Prostate gland (tissue), 2 donors: ENCODE measurements around the gene NR4A3. TPM values are rescaled to one million over a fixed set of nuclear protein-coding genes. Genes with fewer than 3 reads are reported as not detected.

Experiments used
- DNase-seq: peaks from one replicate; pipeline ENCODE4 v3.0.0-alpha.2; 2019; ENCODE audit warnings: low spot score
- H3K27ac ChIP-seq, 2 donors: fragments of 200-600 bp; sonication (generic); 2 replicates each; pipeline ENCODE4 v1.5.1; 2017 to 2019
- H3K27me3 ChIP-seq: fragments of 200-600 bp; sonication (generic); replicated peaks from 2 replicates; pipeline ENCODE4 v1.5.1; 2019; ENCODE audit not compliant: insufficient read depth
- H3K36me3 ChIP-seq, 2 donors: fragments of 200-600 bp; sonication (generic); 1 replicate in 1 of 2; 2 replicates in 1 of 2; pipeline versions ENCODE4 v1.5.1 to v1.8.1; 2017 to 2019
- H3K4me1 ChIP-seq: fragments of 200-600 bp; sonication (generic); replicated peaks from 2 replicates; pipeline ENCODE4 v1.5.1; 2019
- H3K4me3 ChIP-seq, 2 donors: fragments of 200-600 bp; sonication (generic); 2 replicates each; pipeline ENCODE4 v1.5.1; 2017 to 2019
- H3K9me3 ChIP-seq: fragments of 200-600 bp; sonication (generic); 2 replicates; pipeline ENCODE4 v1.5.1; 2017
- POLR2A ChIP-seq: fragments of 450-650 bp; IDR thresholded peaks from one replicate; pipeline ENCODE4 v1.6.1; 2016; ENCODE audit warnings: antibody characterized with exemption, mild to moderate bottlenecking
- POLR2AphosphoS5 ChIP-seq: sonication (generic); formaldehyde crosslinking; IDR thresholded peaks from one replicate; pipeline ENCODE4 v1.6.1; 2017; ENCODE audit warnings: antibody characterized with exemption
- WGBS: methylation state at CpG from one replicate; pipeline ENCODE4 v1.1.5; 2018; 5-methylcytosine and 5-hydroxymethylcytosine counted together
- intact Hi-C: fragments of 100-400 bp; cut with DNase I; formaldehyde crosslinking; loops from one replicate; pipeline ENCODE4 v1.14.2; 2022
- total RNA-seq, 2 donors: library from RNA; depleted of rRNA; stranded (reverse); fragments of >200 nt; gene quantifications; one replicate each; pipeline ENCODE4 v1.1.0, GENCODE V29; 2016
- TF ChIP-seq, protein P1 (sequence below), 4 experiments: fragments of 200-600 bp in 2 of 4; fragments of 450-650 bp in 2 of 4; sonication (generic) in 2 of 4; IDR thresholded peaks; 1 replicate in 3 of 4; 2 replicates in 1 of 4; pipeline ENCODE4 v1.5.1; 2016 to 2019; ENCODE audit warnings: antibody characterized with exemption in 4 of 4, mild to moderate bottlenecking in 2 of 4, moderate library complexity in 2 of 4

Gene NR4A3
- total RNA-seq, 2 donors from 2014 or later = 0.64 to 1.1 TPM

- H3K27me3 ChIP-seq = no peaks in the 10 kb centered on the region
- intact Hi-C loops = no loop called here
- H3K36me3 ChIP-seq = peaks cover 0 to 4% of the 10 kb centered on the region in 2 donors
- no peaks in the 10 kb centered on the region for H3K4me1 ChIP-seq
- 71% methylated on average over 4 of the region's 4 CpGs for WGBS
- H3K27ac ChIP-seq = no peak overlapping the region
- H3K4me3 ChIP-seq = no peak overlapping the region
- no peak for TF ChIP-seq POLR2AphosphoS5
- TF ChIP-seq, protein P1, sequence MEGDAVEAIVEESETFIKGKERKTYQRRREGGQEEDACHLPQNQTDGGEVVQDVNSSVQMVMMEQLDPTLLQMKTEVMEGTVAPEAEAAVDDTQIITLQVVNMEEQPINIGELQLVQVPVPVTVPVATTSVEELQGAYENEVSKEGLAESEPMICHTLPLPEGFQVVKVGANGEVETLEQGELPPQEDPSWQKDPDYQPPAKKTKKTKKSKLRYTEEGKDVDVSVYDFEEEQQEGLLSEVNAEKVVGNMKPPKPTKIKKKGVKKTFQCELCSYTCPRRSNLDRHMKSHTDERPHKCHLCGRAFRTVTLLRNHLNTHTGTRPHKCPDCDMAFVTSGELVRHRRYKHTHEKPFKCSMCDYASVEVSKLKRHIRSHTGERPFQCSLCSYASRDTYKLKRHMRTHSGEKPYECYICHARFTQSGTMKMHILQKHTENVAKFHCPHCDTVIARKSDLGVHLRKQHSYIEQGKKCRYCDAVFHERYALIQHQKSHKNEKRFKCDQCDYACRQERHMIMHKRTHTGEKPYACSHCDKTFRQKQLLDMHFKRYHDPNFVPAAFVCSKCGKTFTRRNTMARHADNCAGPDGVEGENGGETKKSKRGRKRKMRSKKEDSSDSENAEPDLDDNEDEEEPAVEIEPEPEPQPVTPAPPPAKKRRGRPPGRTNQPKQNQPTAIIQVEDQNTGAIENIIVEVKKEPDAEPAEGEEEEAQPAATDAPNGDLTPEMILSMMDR (IDR thresholded peaks at IDR 0.05) = no peak
- TF ChIP-seq POLR2A = no peak
- H3K9me3 ChIP-seq = no peaks in the 10 kb centered on the region
- DNase-seq = no peak
Observed at GRCh38 chr9:99845063-99845462, 23.4 kb downstream of the NR4A3 start.

DNA sequence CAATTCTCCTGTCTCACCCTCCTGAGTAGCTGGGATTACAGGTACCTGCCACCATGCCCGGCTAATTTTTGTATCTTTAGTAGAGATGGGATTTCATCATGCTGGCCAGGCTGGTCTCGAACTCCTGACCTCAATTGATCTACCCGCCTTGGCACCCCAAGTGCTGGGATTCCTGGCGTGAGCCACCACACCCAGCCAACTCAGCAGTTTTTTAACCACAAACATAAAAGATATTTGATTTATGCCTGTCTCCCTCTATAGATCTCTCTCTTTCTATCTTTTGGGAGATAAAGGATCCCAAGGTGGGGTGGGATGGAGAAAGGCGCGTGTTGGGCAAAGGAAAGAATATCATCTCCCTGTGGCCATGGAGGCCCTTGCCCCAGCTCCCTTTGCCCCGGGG lies 26.8 kb downstream of the NR4A3 start:
- Histone ChIP-seq H3K27me3 (no peaks in the 10 kb centered on the region), H3K36me3 (peaks cover 0 to 4% of the 10 kb centered on the region in 2 donors), H3K4me1 (no peaks in the 10 kb centered on the region), H3K4me3 (no peak overlapping the region), H3K27ac (no peak overlapping the region), H3K9me3 (no peaks in the 10 kb centered on the region)
- DNase-seq = no peak
- no peak for TF ChIP-seq POLR2A
- TF ChIP-seq, protein P1 (IDR thresholded peaks at IDR 0.05) = no peak
- no peak for TF ChIP-seq POLR2AphosphoS5
- intact Hi-C loops = no loop called here
- 93% methylated on average over 7 of the region's 7 CpGs for WGBS

DNA sequence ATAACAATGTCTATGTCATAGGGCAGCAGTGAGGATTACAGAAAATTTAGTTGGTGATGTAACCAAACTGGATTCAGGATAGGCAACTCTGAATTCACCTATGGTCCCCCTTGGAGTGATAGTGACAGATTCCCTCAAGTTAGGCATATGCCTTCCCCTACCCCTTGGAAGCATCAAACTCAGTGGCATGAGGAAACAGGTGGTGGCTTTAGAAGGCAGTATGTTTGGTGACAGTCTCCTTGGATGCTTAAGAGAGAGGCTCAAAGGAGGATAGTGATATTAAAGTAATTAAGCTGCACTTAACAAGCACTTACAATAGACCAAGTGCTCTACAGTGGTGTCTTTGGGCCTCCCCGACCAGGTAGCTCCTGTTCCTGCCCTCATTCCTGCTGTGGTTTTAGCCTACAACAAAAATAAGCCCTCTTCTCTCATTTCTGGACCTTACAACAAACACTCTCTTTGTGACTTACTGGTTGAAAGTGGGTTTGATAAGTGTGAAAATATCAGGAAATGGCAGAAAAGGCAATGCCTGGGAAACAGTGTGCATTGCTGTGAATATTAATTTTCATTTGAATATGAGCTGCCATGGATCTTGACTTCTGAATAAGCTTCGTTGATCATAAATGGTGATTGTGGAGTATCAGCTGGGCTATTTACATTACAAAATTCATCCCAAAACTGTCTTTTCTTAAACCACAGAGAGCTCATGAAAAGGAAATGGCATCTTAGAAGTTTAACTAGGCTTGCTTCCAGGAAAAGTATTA lies 29.2 kb downstream of the NR4A3 start:
- H3K27ac ChIP-seq = no peak overlapping the region
- H3K4me3 ChIP-seq = no peak overlapping the region
- WGBS = 36% methylated on average over 2 of the region's 2 CpGs
- DNase-seq = no peak
- peaks cover 0 to 4% of the 10 kb centered on the region in 2 donors for H3K36me3 ChIP-seq
- H3K27me3 ChIP-seq = no peaks in the 10 kb centered on the region
- intact Hi-C loops = no loop called here
- TF ChIP-seq POLR2AphosphoS5 (no peak), POLR2A (no peak)
- TF ChIP-seq, protein P1 (IDR thresholded peaks at IDR 0.05) = no peak
- no peaks in the 10 kb centered on the region for H3K4me1 ChIP-seq
- H3K9me3 ChIP-seq = no peaks in the 10 kb centered on the region

DNA sequence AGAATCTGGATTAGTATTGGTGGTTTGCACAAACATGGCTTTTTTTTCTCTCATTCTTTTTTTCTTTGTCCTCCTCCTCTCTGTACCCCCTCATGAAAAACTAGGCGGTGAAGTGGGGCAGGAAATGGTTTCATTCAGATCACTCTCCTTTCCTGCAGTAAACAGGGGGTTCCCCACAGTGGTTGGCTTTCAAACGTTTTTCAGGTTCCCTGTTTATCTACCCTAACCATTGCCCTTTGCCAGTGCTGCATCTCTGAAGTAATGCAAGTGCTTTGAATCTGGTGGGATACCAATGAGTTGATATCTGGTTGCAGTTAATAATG lies 29.8 kb downstream of the NR4A3 start:
- WGBS = 3% methylated on average over 2 of the region's 2 CpGs

DNA sequence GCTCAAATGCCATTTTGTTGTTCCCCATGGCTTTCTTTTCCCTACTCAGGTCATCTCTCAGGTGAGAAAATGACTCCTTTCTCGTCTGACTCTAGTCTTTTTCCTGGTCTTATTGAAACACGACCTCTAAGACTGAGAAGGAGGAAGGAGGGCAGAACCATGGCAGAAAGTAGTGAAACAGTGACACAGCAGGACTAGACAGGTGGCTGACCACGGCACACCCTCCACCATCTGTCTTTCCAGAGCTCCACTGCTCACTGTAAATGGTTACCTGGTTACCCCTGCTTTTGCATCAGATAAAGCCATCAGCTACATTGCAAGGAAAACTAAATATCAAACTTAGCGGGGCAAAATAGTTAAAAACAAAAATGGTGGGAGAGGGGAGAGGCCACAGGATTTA lies 30.9 kb downstream of the NR4A3 start:
- no peaks in the 10 kb centered on the region for H3K9me3 ChIP-seq
- WGBS = 92% methylated on average over 4 of the region's 4 CpGs
- peaks cover 0 to 4% of the 10 kb centered on the region in 2 donors for H3K36me3 ChIP-seq
- no peak overlapping the region for H3K4me3 ChIP-seq
- H3K27ac ChIP-seq = no peak overlapping the region
- DNase-seq = no peak
- TF ChIP-seq POLR2A (no peak), POLR2AphosphoS5 (no peak)
- TF ChIP-seq, protein P1 (IDR thresholded peaks at IDR 0.05) = no peak
- intact Hi-C loops = no loop called here
- no peaks in the 10 kb centered on the region for H3K27me3 ChIP-seq
- no peaks in the 10 kb centered on the region for H3K4me1 ChIP-seq

More for the DNA sequence above, 29.8 kb downstream of the NR4A3 start:
- DNase-seq = no peak
- H3K27ac ChIP-seq = no peak overlapping the region
- no peaks in the 10 kb centered on the region for H3K9me3 ChIP-seq
- no peaks in the 10 kb centered on the region for H3K27me3 ChIP-seq
- intact Hi-C loops = no loop called here
- H3K4me3 ChIP-seq = no peak overlapping the region
- no peak for TF ChIP-seq POLR2AphosphoS5
- H3K36me3 ChIP-seq = peaks cover 0 to 4% of the 10 kb centered on the region in 2 donors
- no peaks in the 10 kb centered on the region for H3K4me1 ChIP-seq
